ENCODE results near the gene GRK6.

GRCh38 chr5:177448244-177448950, 21.9 kb downstream of the GRK6 start:
- TF ChIP-seq POLR2A (IDR thresholded peaks at IDR 0.05) (no peak), CTCF (IDR thresholded peaks at IDR 0.05) (no peak), POLR2AphosphoS5 (IDR thresholded peaks at IDR 0.05) (no peak)

Data from breast epithelium (tissue), 3 donors.